HG03457 (cell line): Measurements from ENCODE around the gene ZFAND6.

Experiments used
- ATAC-seq: cut with Tn5 transposase; IDR thresholded peaks from one replicate; pipeline ENCODE4 v1.9.1; 2021; ENCODE audit warnings: moderate number of reproducible peaks; ENCODE audit not compliant: unreplicated experiment

Gene ZFAND6

GRCh38 chr15:80186597-80186996 is 127.1 kb downstream of the ZFAND6 start:
- ATAC-seq, result no peak
